Nephron (organoid): ENCODE results near the gene FAM168A.
"Not testable (repeated sequence)": the region's sequence is repeated elsewhere in the genome, so short reads cannot be mapped to it uniquely, and the experiment has no call there.

Experiments used
- H3K27ac Mint-ChIP-seq, 3 experiments: 2 replicates each; pipeline ENCODE4 v1.8.0; 2020; ENCODE audit warnings: mixed read lengths in 3 of 3, mild to moderate bottlenecking in 2 of 3, moderate library complexity in 1 of 3
- H3K27me3 Mint-ChIP-seq: 2 replicates; pipeline ENCODE4 v1.8.0; 2021; ENCODE audit warnings: low read depth, mild to moderate bottlenecking, moderate library complexity, mixed read lengths
- H3K36me3 Mint-ChIP-seq: 2 replicates; pipeline ENCODE4 v1.8.0; 2020; ENCODE audit warnings: low read depth, mixed read lengths
- H3K4me1 Mint-ChIP-seq: 2 replicates; pipeline ENCODE4 v1.8.0; 2020; ENCODE audit warnings: mixed read lengths
- H3K4me3 Mint-ChIP-seq, 3 experiments: 2 replicates each; pipeline ENCODE4 v1.8.0; 2020; ENCODE audit warnings: mild to moderate bottlenecking in 3 of 3, mixed read lengths in 3 of 3, moderate library complexity in 2 of 3
- H3K9me3 Mint-ChIP-seq: 2 replicates; pipeline ENCODE4 v1.8.0; 2020; ENCODE audit warnings: mixed read lengths
- TF ChIP-seq, protein P1 (sequence below), 3 experiments: fragments of 200-600 bp; sonication (generic); IDR thresholded peaks; one replicate each; pipeline ENCODE4 v1.5.0; 2021; ENCODE audit warnings: antibody characterized with exemption in 3 of 3; ENCODE audit not compliant: unreplicated experiment in 3 of 3

The FAM168A gene

GRCh38 chr11:73451896-73452295 lies 146.0 kb downstream of the FAM168A start:
- TF ChIP-seq, protein P1, sequence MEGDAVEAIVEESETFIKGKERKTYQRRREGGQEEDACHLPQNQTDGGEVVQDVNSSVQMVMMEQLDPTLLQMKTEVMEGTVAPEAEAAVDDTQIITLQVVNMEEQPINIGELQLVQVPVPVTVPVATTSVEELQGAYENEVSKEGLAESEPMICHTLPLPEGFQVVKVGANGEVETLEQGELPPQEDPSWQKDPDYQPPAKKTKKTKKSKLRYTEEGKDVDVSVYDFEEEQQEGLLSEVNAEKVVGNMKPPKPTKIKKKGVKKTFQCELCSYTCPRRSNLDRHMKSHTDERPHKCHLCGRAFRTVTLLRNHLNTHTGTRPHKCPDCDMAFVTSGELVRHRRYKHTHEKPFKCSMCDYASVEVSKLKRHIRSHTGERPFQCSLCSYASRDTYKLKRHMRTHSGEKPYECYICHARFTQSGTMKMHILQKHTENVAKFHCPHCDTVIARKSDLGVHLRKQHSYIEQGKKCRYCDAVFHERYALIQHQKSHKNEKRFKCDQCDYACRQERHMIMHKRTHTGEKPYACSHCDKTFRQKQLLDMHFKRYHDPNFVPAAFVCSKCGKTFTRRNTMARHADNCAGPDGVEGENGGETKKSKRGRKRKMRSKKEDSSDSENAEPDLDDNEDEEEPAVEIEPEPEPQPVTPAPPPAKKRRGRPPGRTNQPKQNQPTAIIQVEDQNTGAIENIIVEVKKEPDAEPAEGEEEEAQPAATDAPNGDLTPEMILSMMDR (IDR thresholded peaks at IDR 0.05; ENCODE audit: unreplicated experiment in 3 of 3) = no peak
- Mint-ChIP-seq H3K4me3 (no peak overlapping the region), H3K27ac (no peak overlapping the region), H3K4me1 (no peaks in the 10 kb centered on the region), H3K9me3 (no peaks in the 10 kb centered on the region), H3K36me3 (peaks cover 11% of the 10 kb centered on the region), H3K27me3 (no peaks in the 10 kb centered on the region)

- TF ChIP-seq, protein P1 (IDR thresholded peaks at IDR 0.05; ENCODE audit: unreplicated experiment in 3 of 3) = no peak
Observed at GRCh38 chr11:73446766-73447165, 151.1 kb downstream of the FAM168A start.

DNA sequence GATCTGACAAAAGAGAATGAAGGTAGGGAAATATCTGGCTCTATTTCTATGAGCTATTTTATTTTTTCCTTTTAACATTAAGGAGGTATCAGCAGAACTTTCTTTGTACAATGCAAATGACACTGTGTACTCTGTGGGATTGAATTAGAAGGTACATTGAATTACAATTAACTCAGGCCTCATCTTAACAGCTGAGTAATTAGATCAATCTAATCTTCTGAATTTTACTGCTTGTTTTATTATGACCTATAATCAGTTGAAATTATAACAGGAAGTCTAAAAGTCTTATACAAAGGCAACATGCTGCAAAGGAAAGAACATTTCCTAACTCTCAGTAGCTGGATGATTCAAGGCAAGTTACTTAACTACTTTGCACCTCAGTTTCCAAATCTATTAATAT lies 151.9 kb downstream of the FAM168A start:
- TF ChIP-seq, protein P1 (IDR thresholded peaks at IDR 0.05; ENCODE audit: unreplicated experiment in 3 of 3) = no peak
- Mint-ChIP-seq H3K27ac (no peak overlapping the region), H3K4me1 (no peaks in the 10 kb centered on the region), H3K36me3 (peaks cover 13% of the 10 kb centered on the region), H3K4me3 (no peak overlapping the region), H3K27me3 (peaks cover 3% of the 10 kb centered on the region), H3K9me3 (no peaks in the 10 kb centered on the region)

More at GRCh38 chr11:73446766-73447165, 151.1 kb downstream of the FAM168A start:
- peaks cover 3% of the 10 kb centered on the region for H3K27me3 Mint-ChIP-seq
- H3K36me3 Mint-ChIP-seq = peaks cover 8% of the 10 kb centered on the region
- H3K4me1 Mint-ChIP-seq = no peaks in the 10 kb centered on the region
- no peak overlapping the region for H3K27ac Mint-ChIP-seq
- no peaks in the 10 kb centered on the region for H3K9me3 Mint-ChIP-seq
- H3K4me3 Mint-ChIP-seq = no peak overlapping the region

DNA sequence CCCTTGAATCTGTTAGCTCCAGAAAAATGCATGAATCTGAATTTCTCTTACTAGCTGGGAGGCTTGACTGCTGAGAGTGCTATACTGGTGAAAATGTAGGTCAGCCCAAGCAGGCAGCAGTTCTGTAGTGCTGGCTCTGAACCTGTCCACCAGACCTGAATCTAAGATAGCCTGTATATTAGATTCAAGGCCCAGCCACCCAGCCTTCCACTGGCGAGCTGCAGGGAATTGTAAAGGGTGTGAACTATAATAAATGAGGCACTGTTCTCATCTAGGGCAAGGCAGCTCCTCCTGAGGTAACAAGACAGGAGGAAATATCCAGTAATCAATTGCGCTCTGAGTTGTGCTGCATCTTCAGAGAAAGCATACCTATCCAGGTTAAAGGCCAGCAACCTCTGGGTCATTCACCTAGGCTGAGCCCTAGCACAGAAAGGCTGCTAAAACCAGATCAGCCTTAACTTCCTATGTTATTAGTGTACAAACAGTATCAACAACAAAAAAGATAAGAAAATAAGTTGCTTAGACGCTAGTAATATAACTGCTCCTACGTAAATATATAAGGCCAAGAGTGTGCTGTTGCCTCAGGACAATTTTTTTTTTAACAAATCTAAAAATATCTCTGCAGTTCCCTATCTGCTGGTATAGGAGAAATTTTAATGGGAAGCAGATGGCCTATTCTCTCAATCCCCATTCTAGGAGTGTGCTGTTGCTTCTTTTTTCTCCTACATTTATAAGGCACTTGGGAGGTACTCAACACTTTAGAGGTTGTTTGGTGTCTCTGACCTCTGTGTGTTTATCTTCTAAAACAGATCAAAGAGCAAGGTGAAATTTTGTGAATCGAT lies 158.7 kb downstream of the FAM168A start:
- TF ChIP-seq, protein P1 (IDR thresholded peaks at IDR 0.05; ENCODE audit: unreplicated experiment in 3 of 3) = no peak
- H3K27ac Mint-ChIP-seq = peak overlapping the region; percentile 39 to 70 (median 65)
- peaks cover 18% of the 10 kb centered on the region for H3K4me1 Mint-ChIP-seq
- peaks cover 2% of the 10 kb centered on the region for H3K27me3 Mint-ChIP-seq
- no peak overlapping the region for H3K4me3 Mint-ChIP-seq
- H3K9me3 Mint-ChIP-seq = no peaks in the 10 kb centered on the region
- H3K36me3 Mint-ChIP-seq = peaks cover 11% of the 10 kb centered on the region

DNA sequence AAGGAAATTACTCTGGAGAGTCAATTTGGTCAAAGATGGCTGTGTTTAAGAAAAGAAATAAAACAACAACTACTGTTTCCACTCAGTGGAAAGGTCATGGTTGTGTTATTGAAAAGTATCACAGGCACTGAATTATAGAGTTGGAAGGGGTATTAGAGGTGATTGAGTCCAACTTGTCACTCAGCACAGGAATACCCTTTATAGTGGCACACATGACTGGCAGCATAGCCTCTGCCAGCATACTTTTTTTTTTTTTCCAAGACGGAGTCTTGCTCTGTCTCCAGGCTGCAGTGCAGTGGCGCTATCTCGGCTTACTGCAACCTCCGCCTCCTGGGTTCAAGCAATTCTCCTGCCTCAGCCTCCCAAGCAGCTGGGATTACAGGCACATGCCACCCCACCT lies 161.1 kb downstream of the FAM168A start:
- peaks cover 18% of the 10 kb centered on the region for H3K4me1 Mint-ChIP-seq
- peaks cover 10% of the 10 kb centered on the region for H3K36me3 Mint-ChIP-seq
- H3K9me3 Mint-ChIP-seq, H3K27me3 Mint-ChIP-seq, H3K27ac Mint-ChIP-seq, H3K4me3 Mint-ChIP-seq: not testable (repeated sequence)

- TF ChIP-seq, protein P1 (IDR thresholded peaks at IDR 0.05; ENCODE audit: unreplicated experiment in 3 of 3) = no peak
- H3K27ac Mint-ChIP-seq = no peak overlapping the region
- H3K9me3 Mint-ChIP-seq = no peaks in the 10 kb centered on the region
- no peak overlapping the region for H3K4me3 Mint-ChIP-seq
- peaks cover 16% of the 10 kb centered on the region for H3K4me1 Mint-ChIP-seq
- no peaks in the 10 kb centered on the region for H3K27me3 Mint-ChIP-seq
- H3K36me3 Mint-ChIP-seq = peaks cover 3% of the 10 kb centered on the region
Observed at GRCh38 chr11:73431396-73431795, 166.5 kb downstream of the FAM168A start.
